DND-41 (cell line): ENCODE results near the gene GARIN5A.

Source experiments
- ATAC-seq: fragments of 200-7000 bp; cut with Tn5 transposase; 3 replicates; pipeline ENCODE4 v1.9.1; 2021; ENCODE audit warnings: low read depth; ENCODE audit not compliant: insufficient read depth
- DNase-seq: peaks from one replicate; pipeline ENCODE4 v3.0.0-alpha.2; 2020
- H2AFZ ChIP-seq: 2 replicates; pipeline ENCODE4 v1.6.0; 2012; ENCODE audit warnings: low read depth, low read length
- H3K27ac ChIP-seq: 2 replicates; pipeline ENCODE4 v1.5.1; 2012; ENCODE audit warnings: low read length, inconsistent platforms
- H3K27me3 ChIP-seq: fragments of 200-600 bp; sonication (generic); 2 replicates; pipeline ENCODE4 v1.6.0; 2012; ENCODE audit warnings: low read length, mild to moderate bottlenecking, inconsistent platforms; ENCODE audit not compliant: insufficient read depth, poor library complexity
- H3K36me3 ChIP-seq: 2 replicates; pipeline ENCODE4 v1.5.1; 2012; ENCODE audit warnings: low read length, inconsistent platforms; ENCODE audit not compliant: insufficient read depth
- H3K4me1 ChIP-seq: 2 replicates; pipeline ENCODE4 v1.5.1; 2012; ENCODE audit warnings: mild to moderate bottlenecking, low read length; ENCODE audit not compliant: insufficient read depth
- H3K4me2 ChIP-seq: 2 replicates; pipeline ENCODE4 v1.6.0; 2012; ENCODE audit warnings: mild to moderate bottlenecking, moderate library complexity, low read length, inconsistent platforms; ENCODE audit not compliant: insufficient read depth
- H3K4me3 ChIP-seq, 2 experiments: fragments of 200-600 bp in 1 of 2; shearing (Covaris generic) in 1 of 2; 2 replicates each; pipeline ENCODE4 v1.5.1; 2012 to 2016; ENCODE audit warnings: inconsistent platforms in 2 of 2, low read length in 2 of 2, mild to moderate bottlenecking in 2 of 2, low read depth in 1 of 2, moderate library complexity in 1 of 2
- H3K79me2 ChIP-seq: 2 replicates; pipeline ENCODE4 v1.6.0; 2012; ENCODE audit warnings: low read length, inconsistent platforms; ENCODE audit not compliant: insufficient read depth
- H3K9ac ChIP-seq: 2 replicates; pipeline ENCODE4 v1.6.0; 2012; ENCODE audit warnings: low read depth, mild to moderate bottlenecking, inconsistent platforms, low read length, moderate library complexity
- H3K9me3 ChIP-seq: 2 replicates; pipeline ENCODE4 v1.5.1; 2012; ENCODE audit warnings: low read length, moderate library complexity, mild to moderate bottlenecking, inconsistent platforms; ENCODE audit not compliant: insufficient read depth, severe bottlenecking
- H4K20me1 ChIP-seq: 2 replicates; pipeline ENCODE4 v1.6.0; 2012; ENCODE audit warnings: low read length; ENCODE audit not compliant: insufficient read depth
- EZH2 ChIP-seq: IDR thresholded peaks from 3 replicates; pipeline ENCODE4 v1.6.1; 2012; ENCODE audit warnings: borderline replicate concordance, low read depth, mild to moderate bottlenecking, moderate library complexity, low read length, inconsistent platforms; ENCODE audit not compliant: severe bottlenecking
- TF ChIP-seq, protein P1 (sequence below): IDR thresholded peaks from 2 replicates; pipeline ENCODE4 v1.5.1; 2012; ENCODE audit warnings: borderline replicate concordance, low read length, moderate library complexity, mild to moderate bottlenecking; ENCODE audit not compliant: poor library complexity, severe bottlenecking; ENCODE audit errors: extremely low read depth

Gene GARIN5A

DNA sequence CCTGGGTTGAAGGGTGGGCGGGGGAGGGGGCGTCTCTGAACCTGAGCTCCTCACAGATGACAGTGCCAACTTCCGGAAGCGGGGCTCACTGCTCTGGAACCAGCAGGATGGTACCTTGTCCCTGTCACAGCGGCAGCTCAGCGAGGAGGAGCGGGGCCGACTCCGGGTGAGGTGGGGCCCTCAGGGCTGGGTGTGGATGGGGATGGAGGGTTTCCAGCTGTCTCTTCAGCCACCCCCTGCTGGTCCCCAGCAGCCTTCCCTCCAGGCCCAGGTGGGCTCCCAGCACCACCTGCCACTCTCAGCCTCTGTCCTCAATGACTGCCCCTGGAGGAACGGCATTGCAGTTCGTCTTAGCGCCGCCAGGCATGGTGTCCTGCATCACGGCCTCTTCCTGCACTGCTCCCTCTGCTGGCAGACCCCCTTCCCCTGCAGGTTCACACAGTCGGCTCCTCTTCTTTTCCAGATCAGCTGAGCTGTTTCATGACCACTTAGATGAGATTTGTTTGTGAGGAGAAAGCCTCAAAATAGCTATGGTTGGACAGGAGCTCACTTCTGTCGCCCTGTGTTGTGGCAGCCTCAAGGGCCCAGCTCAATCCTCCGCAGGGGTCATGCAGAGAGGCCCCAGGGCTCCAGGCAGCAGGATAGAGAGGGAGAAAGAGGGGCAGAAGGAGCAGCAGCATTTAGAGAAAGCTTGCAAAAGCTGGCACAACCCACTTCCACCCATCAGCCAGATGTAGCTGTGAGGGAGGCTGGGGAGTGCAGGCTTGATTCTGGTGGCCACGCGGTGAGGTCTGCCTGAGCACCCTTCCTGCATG, 2.5 kb upstream of the GARIN5A start:
- Histone ChIP-seq H3K9ac (no peak overlapping the region), H2AFZ (no peak overlapping the region), H3K9me3 (no peaks in the 10 kb centered on the region), H3K4me3 (no peak overlapping the region), H4K20me1 (no peaks in the 10 kb centered on the region), H3K4me2 (no peak overlapping the region), H3K36me3 (peaks cover 4% of the 10 kb centered on the region; the same call in 1 of the 2 replicates), H3K79me2 (peaks cover 10% of the 10 kb centered on the region; the same call in 1 of the 2 replicates), H3K27me3 (no peaks in the 10 kb centered on the region), H3K4me1 (peaks cover 14% of the 10 kb centered on the region), H3K27ac (no peak overlapping the region)
- TF ChIP-seq, protein P1, sequence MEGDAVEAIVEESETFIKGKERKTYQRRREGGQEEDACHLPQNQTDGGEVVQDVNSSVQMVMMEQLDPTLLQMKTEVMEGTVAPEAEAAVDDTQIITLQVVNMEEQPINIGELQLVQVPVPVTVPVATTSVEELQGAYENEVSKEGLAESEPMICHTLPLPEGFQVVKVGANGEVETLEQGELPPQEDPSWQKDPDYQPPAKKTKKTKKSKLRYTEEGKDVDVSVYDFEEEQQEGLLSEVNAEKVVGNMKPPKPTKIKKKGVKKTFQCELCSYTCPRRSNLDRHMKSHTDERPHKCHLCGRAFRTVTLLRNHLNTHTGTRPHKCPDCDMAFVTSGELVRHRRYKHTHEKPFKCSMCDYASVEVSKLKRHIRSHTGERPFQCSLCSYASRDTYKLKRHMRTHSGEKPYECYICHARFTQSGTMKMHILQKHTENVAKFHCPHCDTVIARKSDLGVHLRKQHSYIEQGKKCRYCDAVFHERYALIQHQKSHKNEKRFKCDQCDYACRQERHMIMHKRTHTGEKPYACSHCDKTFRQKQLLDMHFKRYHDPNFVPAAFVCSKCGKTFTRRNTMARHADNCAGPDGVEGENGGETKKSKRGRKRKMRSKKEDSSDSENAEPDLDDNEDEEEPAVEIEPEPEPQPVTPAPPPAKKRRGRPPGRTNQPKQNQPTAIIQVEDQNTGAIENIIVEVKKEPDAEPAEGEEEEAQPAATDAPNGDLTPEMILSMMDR: peak; percentile 59
- TF ChIP-seq EZH2: no peak
- DNase-seq: peak; percentile 17
- no peak for ATAC-seq

DNA sequence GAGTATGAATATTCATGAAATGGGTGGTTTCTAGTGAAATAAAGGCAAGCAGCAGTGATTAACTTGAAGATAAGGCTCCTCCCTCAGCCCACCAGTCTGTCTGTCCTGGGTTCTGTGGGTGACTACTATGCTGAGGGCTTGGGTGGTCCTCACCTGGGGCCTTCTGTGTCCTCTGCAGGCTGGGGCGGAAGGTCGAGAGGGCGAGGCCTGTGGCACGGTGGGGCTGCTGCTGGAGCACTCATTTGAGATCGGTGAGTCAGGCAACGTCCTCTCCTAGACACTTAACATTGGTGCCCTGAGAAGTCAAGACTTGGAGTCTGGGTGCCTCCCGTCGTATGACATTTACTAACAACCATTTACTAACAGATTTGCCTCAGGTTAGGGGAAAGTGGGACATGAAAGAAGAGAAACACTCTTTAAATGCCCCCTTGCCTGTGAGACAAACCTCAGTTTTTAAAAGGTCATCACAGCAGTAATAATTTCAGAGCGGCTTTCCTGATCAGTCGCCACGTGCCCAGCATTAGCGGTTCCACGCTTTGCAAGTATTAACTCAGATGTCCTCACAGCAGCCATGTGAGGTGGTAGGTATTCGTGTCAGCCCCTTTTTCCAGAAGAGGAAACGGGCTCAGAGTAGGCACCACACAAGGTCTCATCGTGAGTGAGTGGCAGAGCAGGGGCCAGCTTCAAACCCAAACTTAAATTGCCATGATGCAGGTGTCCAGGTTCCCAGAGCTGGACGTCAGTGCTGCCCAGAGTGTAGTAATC, 1.3 kb upstream of the GARIN5A start:
- H3K9ac ChIP-seq: no peak overlapping the region
- no peak for ATAC-seq
- peak overlapping the region; percentile 52; the same call in 1 of the 2 replicates for H3K4me2 ChIP-seq

DNA sequence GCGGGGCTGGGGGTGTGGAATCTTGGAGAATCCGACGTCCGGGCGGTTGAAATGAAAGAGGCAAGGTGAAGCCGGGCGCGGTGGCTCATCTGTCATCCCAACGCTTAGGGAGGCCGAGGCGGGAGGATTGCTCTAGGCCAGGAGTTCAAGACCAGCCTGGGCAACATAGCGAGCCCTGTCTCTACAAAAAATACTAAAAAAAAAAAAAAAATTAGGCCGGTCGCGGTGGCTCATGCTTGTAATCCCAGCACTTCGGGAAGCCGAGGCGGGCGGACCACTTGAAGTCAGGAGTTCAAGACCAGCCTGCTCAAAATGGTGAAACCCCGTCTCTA, 225 bp upstream of the GARIN5A start:
- peak overlapping the region; percentile 41 for H3K27ac ChIP-seq
- H4K20me1 ChIP-seq: no peaks in the 10 kb centered on the region
- ATAC-seq (no peak), DNase-seq (no peak)
- H2AFZ ChIP-seq: peak overlapping the region; percentile 64
- peaks cover 10% of the 10 kb centered on the region; the same call in 1 of the 2 replicates for H3K79me2 ChIP-seq
- peak overlapping the region; percentile 56 for H3K9ac ChIP-seq
- peaks cover 14% of the 10 kb centered on the region for H3K4me1 ChIP-seq
- H3K36me3 ChIP-seq: peaks cover 4% of the 10 kb centered on the region; the same call in 1 of the 2 replicates
- no peaks in the 10 kb centered on the region for H3K27me3 ChIP-seq
- H3K9me3 ChIP-seq: no peaks in the 10 kb centered on the region
- TF ChIP-seq, protein P1: no peak
- no peak for TF ChIP-seq EZH2
- peak overlapping the region; percentile 52 for H3K4me2 ChIP-seq
- H3K4me3 ChIP-seq: peak overlapping the region; percentile 34 to 64; a peak in 3 of 4 replicates

More for the DNA sequence above, 1.3 kb upstream of the GARIN5A start:
- peaks cover 10% of the 10 kb centered on the region; the same call in 1 of the 2 replicates for H3K79me2 ChIP-seq
- no peaks in the 10 kb centered on the region for H4K20me1 ChIP-seq
- 0 out of 4 replicates have a peak overlapping the region, but pooled peaks of 1 of the 2 experiments have one; percentile 64 for H3K4me3 ChIP-seq
- no peaks in the 10 kb centered on the region for H3K9me3 ChIP-seq
- no peaks in the 10 kb centered on the region for H3K27me3 ChIP-seq
- TF ChIP-seq, protein P1: no peak
- no peak for TF ChIP-seq EZH2
- no peak overlapping the region for H3K27ac ChIP-seq
- no peak for DNase-seq
- peaks cover 14% of the 10 kb centered on the region for H3K4me1 ChIP-seq
- peaks cover 4% of the 10 kb centered on the region; the same call in 1 of the 2 replicates for H3K36me3 ChIP-seq
- no peak overlapping the region for H2AFZ ChIP-seq
